ENCODE measurements around the gene SMAD3. TPM values are rescaled to one million over a fixed set of nuclear protein-coding genes. Genes with fewer than 3 reads are reported as not detected.
"Not testable (repeated sequence)": the region's sequence is repeated elsewhere in the genome, so short reads cannot be mapped to it uniquely, and the experiment has no call there.

SMAD3 gene
- total and polyA plus RNA-seq, 8 donors: 30.9 to 53.6 (median 50.4) TPM

DNA sequence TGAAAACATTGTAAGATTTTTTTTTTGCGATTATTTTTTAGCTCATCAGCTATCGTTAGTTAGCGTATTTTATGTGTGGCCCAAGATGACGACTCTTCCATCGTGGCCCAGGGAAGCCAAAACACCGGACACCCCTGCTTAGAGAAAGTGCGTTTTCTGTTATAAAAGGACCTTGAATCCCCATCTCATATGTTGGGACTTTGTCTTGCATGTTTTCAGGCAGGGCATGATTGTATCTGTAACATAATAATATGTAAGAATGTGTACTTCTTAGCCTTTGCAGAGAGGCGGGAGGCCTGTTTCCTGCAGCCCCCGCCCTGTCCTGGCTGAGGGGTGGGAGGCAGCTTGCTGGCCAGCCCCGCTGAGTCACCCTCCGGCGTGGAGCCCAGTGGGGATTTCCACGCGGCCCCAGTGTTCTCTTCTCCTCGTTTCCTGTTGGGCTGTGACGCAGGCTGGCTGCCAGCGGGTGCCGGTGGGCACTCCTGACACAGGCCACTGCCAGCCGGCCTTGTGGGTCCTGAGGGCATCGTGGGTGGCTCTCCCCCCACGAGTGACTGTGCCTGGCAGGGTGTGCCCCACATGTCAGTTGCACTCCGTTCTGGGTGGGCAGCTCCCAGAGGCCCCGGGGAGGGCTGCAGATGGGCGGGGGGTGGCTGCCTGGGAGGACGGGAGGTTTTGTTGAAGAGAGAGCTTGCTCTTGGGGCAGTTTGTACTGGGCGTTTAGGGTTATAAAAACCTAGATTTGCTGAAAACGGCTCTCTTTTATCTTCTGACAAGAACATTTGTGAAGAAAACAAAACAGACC, 55.6 kb downstream of the SMAD3 start:
- Histone ChIP-seq H3K4me1 (peaks cover 34 to 100% of the 10 kb centered on the region in 2 donors), H3K36me3 (no peaks in the 10 kb centered on the region), H3K9me3 (no peaks in the 10 kb centered on the region), H3K27me3 (no peaks in the 10 kb centered on the region), H3K27ac (peak overlapping the region; percentile 87 to 89), H3K4me3 (peak overlapping the region in 1 of 2 donors; percentile 3)
- intact Hi-C loops (cut with DNase I): no loop called here
- TF ChIP-seq, protein P1, sequence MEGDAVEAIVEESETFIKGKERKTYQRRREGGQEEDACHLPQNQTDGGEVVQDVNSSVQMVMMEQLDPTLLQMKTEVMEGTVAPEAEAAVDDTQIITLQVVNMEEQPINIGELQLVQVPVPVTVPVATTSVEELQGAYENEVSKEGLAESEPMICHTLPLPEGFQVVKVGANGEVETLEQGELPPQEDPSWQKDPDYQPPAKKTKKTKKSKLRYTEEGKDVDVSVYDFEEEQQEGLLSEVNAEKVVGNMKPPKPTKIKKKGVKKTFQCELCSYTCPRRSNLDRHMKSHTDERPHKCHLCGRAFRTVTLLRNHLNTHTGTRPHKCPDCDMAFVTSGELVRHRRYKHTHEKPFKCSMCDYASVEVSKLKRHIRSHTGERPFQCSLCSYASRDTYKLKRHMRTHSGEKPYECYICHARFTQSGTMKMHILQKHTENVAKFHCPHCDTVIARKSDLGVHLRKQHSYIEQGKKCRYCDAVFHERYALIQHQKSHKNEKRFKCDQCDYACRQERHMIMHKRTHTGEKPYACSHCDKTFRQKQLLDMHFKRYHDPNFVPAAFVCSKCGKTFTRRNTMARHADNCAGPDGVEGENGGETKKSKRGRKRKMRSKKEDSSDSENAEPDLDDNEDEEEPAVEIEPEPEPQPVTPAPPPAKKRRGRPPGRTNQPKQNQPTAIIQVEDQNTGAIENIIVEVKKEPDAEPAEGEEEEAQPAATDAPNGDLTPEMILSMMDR (IDR thresholded peaks at IDR 0.05): no peak
- DNase-seq (peak in 3 of 4 donors; percentile 86 to 96 (median 92)), ATAC-seq (peak; percentile 84)

DNA sequence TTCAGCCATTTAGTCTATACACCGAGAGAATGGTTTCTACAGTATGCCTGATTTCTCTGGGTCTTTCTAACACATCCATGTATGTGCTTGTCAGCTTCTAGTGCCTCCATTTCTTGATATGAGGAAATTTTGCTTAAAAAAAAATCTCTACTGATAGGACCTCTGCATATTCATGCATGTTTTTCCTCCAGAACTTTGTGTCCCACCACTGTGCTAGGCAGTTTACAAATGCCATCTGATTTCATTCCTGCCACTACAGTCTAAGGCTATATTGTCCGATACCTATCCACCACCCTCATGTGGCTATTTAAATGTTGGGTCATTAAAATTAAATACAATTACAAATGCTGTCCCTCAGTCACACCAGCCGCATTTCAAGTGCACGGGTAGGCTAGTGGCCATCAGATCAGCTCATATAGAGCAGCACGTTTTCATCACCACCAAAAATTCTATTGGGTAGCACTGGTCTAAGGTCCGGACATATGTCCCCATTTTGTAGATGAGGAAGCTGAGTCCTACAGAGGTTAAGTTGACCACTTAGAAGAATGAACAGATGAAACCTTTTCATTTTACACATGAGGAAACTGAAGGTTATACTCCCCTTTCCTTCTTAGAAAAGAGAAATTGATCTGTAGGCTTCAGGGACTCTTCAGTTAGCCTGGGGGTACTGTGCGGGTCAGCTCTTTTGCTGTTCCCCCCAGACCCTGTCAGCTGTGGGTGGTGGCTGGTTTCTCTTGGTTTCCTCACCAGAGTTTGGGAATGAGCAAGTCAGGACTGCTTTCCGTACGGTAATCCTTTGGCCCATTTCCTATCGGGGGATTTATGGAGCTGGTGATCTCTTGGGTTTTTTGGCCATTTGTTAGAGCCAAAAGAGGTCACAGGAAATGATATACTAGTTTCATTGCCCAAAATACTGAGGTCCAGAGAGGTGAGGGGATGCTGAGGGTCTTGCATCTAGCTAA, 56.5 kb downstream of the SMAD3 start:
- Histone ChIP-seq H3K27me3 (no peaks in the 10 kb centered on the region), H3K9me3 (no peaks in the 10 kb centered on the region), H3K36me3 (no peaks in the 10 kb centered on the region), H3K4me3 (no peak overlapping the region), H3K27ac (peak overlapping the region; percentile 87 to 89), H3K4me1 (peaks cover 39 to 100% of the 10 kb centered on the region in 2 donors)
- intact Hi-C loops (cut with DNase I): no loop called here
- TF ChIP-seq, protein P1 (IDR thresholded peaks at IDR 0.05): no peak
- ATAC-seq: no peak
- no peak for DNase-seq

DNA sequence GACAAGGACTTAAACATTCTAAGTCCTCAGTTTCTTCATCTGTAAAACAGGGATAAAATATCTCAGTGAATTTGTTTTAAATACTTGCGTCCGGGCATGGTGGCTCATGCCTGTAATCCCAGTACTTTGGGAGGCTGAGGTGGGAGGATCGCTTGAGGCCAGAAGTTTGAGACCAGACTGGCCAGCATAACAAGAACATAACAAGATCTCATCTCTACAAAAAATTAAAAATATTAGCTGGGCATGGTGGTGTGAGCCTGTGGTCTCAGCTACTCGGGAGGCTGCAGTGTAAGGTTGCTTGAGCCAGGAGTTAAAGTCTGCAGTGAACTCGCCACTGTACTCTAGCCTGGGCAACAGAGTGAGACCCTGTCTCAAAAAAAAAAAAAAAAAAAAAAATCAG, 57.4 kb downstream of the SMAD3 start:
- H3K27ac ChIP-seq: peak overlapping the region in 1 of 2 donors; percentile 89
- not testable (repeated sequence) for H3K4me3 ChIP-seq

DNA sequence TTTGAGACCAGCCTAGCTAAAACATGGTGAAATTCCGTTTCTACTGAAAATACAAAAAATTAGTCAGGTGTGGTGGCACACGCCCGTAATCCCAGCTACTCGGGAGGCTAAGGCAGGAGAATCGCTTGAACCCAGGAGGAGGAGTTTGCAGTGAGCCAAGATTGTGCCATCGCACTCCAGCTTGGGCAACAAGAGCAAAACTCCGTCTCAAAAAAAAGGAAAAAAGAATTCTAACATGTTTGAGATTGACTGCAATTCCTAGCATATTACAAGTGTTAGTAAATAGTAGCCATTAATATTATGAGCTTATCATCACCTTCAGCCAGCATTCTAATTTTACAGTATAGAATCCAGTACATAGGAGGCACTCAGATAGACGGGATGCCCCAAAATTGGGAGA, 57.9 kb downstream of the SMAD3 start:
- intact Hi-C loops (cut with DNase I); H3K9me3 ChIP-seq; ATAC-seq: not testable (repeated sequence)

More for the DNA sequence above, 57.4 kb downstream of the SMAD3 start:
- intact Hi-C loops (cut with DNase I); ATAC-seq; H3K27me3 ChIP-seq; DNase-seq; H3K9me3 ChIP-seq; H3K36me3 ChIP-seq: not testable (repeated sequence)
- H3K4me1 ChIP-seq: peaks cover 42 to 100% of the 10 kb centered on the region in 2 donors

DNA sequence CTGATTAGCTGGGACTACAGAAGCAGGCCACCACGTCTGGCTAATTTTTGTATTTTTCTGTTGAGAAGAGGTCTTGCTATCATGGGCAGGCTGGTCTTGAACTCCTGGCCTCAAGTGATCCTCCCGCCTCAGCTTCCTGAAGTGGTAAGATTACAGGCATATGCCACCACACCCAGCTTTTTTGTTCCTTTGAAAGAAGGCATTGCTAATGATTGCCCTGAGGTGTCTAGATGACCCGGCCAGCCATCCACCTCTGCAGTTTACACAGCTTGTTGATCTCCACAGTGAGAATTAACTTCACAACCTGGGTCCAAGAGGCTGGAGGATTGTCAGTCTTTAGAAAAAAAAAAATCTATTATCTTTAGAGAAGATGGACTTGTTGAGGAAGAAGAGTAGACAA, 58.7 kb downstream of the SMAD3 start:
- H3K4me3 ChIP-seq: no peak overlapping the region
- ATAC-seq (no peak), DNase-seq (no peak)
- H3K27me3 ChIP-seq: no peaks in the 10 kb centered on the region
- no peaks in the 10 kb centered on the region for H3K36me3 ChIP-seq
- TF ChIP-seq, protein P1 (IDR thresholded peaks at IDR 0.05): no peak
- peaks cover 37 to 91% of the 10 kb centered on the region in 2 donors for H3K4me1 ChIP-seq
- intact Hi-C loops (cut with DNase I): no loop called here
- H3K9me3 ChIP-seq: no peaks in the 10 kb centered on the region
- peak overlapping the region in 1 of 2 donors; percentile 1 for H3K27ac ChIP-seq

More for the DNA sequence above, 57.9 kb downstream of the SMAD3 start:
- H3K27ac ChIP-seq, DNase-seq, H3K27me3 ChIP-seq, H3K4me3 ChIP-seq, H3K36me3 ChIP-seq: not testable (repeated sequence)
- peaks cover 37 to 96% of the 10 kb centered on the region in 2 donors for H3K4me1 ChIP-seq

Data from left lung (tissue), 10 donors.